Upper lobe of left lung (tissue), 4 donors: ENCODE results near the gene EXOC4.

Source experiments
- CTCF ChIP-seq, 6 experiments: fragments of 450-650 bp in 4 of 6; fragments of 200-600 bp in 2 of 6; sonication (generic) in 2 of 6; IDR thresholded peaks; one replicate each; pipeline ENCODE4 v1.5.1; 2016 to 2019; ENCODE audit warnings: antibody characterized with exemption in 6 of 6
- POLR2AphosphoS5 ChIP-seq, 2 donors: sonication (generic); formaldehyde crosslinking; IDR thresholded peaks; one replicate each; pipeline ENCODE4 v1.5.1; 2017; ENCODE audit warnings: antibody characterized with exemption in 2 of 2

- TF ChIP-seq POLR2AphosphoS5 (IDR thresholded peaks at IDR 0.05) (no peak), CTCF (IDR thresholded peaks at IDR 0.05) (no peak)
These were observed 222.8 kb downstream of the EXOC4 start for GRCh38 chr7:133475655-133476054.
